CD4-positive, alpha-beta memory T cell (primary cell): ENCODE results near the gene INAVA. TPM values are rescaled to one million over a fixed set of nuclear protein-coding genes. Genes with fewer than 3 reads are reported as not detected.

ENCODE experiments used
- CTCF ChIA-PET: fragments of 350-600 bp; sonication (Branson Sonifier 250); formaldehyde crosslinking; loops from one replicate; lab custom pipeline; 2021; ENCODE audit warnings: inconsistent platforms; ENCODE audit not compliant: partially characterized antibody; lab: Charles Lee
- POLR2A ChIA-PET: fragments of 350-600 bp; sonication (Branson Sonifier 250); formaldehyde crosslinking; loops from one replicate; lab custom pipeline; 2021; ENCODE audit not compliant: partially characterized antibody; lab: Charles Lee
- DNase-seq, 5 donors: peaks; one replicate each; pipeline versions ENCODE4 v3.0.0 to v3.0.0-alpha.2; 2020 to 2022; ENCODE audit warnings: mixed read lengths in 1 of 5
- H3K27ac ChIP-seq: one replicate; pipeline ENCODE4 v1.7.0; 2013; ENCODE audit warnings: low read depth, low read length
- H3K27me3 ChIP-seq: 2 replicates; pipeline ENCODE4 v1.7.0; 2013; ENCODE audit warnings: mild to moderate bottlenecking, low read length, moderate library complexity; ENCODE audit not compliant: insufficient read depth
- H3K36me3 ChIP-seq: 2 replicates; pipeline ENCODE4 v1.7.0; 2013; ENCODE audit warnings: mild to moderate bottlenecking, low read length, moderate library complexity; ENCODE audit not compliant: insufficient read depth
- H3K4me1 ChIP-seq: 2 replicates; pipeline ENCODE4 v1.7.0; 2013; ENCODE audit warnings: mild to moderate bottlenecking, low read length, moderate library complexity; ENCODE audit not compliant: insufficient read depth
- H3K4me3 ChIP-seq, 2 donors: one replicate each; pipeline ENCODE4 v1.7.0; 2013; ENCODE audit warnings: low read length in 2 of 2, mild to moderate bottlenecking in 1 of 2
- H3K9me3 ChIP-seq, 2 donors: one replicate each; pipeline ENCODE4 v1.7.0; 2013; ENCODE audit warnings: low read length in 2 of 2, control low read depth in 1 of 2; ENCODE audit not compliant: control insufficient read depth in 1 of 2
- H3K27ac Mint-ChIP-seq, 7 donors: one replicate each; pipeline ENCODE4 v1.8.0; 2020 to 2021; ENCODE audit warnings: mixed read lengths in 7 of 7, mild to moderate bottlenecking in 6 of 7, inconsistent platforms in 3 of 7, moderate library complexity in 3 of 7
- H3K27me3 Mint-ChIP-seq, 2 donors: one replicate each; pipeline ENCODE4 v1.8.0; 2020 to 2021; ENCODE audit warnings: mixed read lengths in 2 of 2
- H3K36me3 Mint-ChIP-seq, 2 donors: one replicate each; pipeline ENCODE4 v1.8.0; 2020 to 2021; ENCODE audit warnings: mixed read lengths in 2 of 2, inconsistent platforms in 1 of 2, mild to moderate bottlenecking in 1 of 2
- H3K4me1 Mint-ChIP-seq, 4 donors: one replicate each; pipeline ENCODE4 v1.8.0; 2020 to 2021; ENCODE audit warnings: mixed read lengths in 4 of 4, mild to moderate bottlenecking in 1 of 4
- H3K4me3 Mint-ChIP-seq, 8 donors: one replicate each; pipeline ENCODE4 v1.8.0; 2020 to 2021; ENCODE audit warnings: mixed read lengths in 8 of 8, mild to moderate bottlenecking in 7 of 8, moderate library complexity in 6 of 8, inconsistent platforms in 3 of 8
- H3K9me3 Mint-ChIP-seq, 8 donors: one replicate each; pipeline ENCODE4 v1.8.0; 2020 to 2021; ENCODE audit warnings: mixed read lengths in 8 of 8, mild to moderate bottlenecking in 5 of 8, inconsistent platforms in 3 of 8, moderate library complexity in 1 of 8
- intact Hi-C: fragments of 100-400 bp; cut with micrococcal nuclease; formaldehyde crosslinking; loops from one replicate; pipeline ENCODE4 v1.15.1; 2023
- polyA plus RNA-seq, 2 donors: library from polyadenylated mRNA; unstranded; fragments of 300-500 nt; fragmentation: Illumina TruSeq; gene quantifications; one replicate each; pipeline ENCODE4 v1.2.3, GENCODE V29; 2021
- total RNA-seq, 2 experiments: library from RNA; stranded (reverse); gene quantifications; one replicate each; pipeline ENCODE4 v1.2.3, GENCODE V29; 2021

INAVA gene
- total and polyA plus RNA-seq, 4 experiments from 2014 or later = 0.20 to 0.70 (median 0.28) TPM; not detected in 1

DNA sequence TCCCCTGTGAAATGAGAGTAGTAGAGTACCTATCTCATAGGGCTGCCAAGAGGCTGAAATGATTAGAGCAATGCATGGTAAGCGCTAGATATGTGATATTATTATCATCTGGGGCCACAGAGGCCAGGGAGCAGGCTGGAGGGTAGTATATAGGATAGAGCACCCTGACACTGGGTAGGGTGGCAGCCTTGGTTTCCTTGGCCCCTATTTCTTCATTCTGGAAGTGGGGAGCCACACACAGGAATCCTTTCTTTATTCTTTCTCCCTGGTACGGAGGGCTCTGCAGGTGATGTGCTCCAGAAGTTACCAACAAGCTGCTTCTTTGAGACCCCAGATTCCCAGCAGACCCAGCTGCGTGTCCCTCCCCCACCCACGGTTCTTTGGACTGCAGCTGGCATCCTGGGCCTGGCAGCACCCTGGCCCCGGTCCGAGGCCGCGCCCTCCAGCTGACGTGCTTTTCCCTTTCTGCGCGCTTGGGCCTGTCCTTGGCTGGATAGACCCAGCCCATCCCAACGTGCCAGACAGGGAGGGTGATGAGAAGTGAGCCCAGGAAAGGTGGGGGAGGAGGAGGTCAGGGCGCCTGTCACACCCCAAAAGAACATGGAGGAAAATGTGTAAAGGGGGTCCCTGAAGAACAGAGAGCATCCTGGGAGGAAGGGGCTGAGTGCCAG, 18.2 kb downstream of the INAVA start:
- H3K9me3 Mint-ChIP-seq = no peaks in the 10 kb centered on the region
- peaks cover 0 to 5% (median 2%) of the 10 kb centered on the region in 4 donors for H3K4me1 Mint-ChIP-seq
- no peaks in the 10 kb centered on the region for H3K36me3 Mint-ChIP-seq
- H3K9me3 ChIP-seq = no peaks in the 10 kb centered on the region
- intact Hi-C loops = no loop called here
- H3K27ac Mint-ChIP-seq = no peak overlapping the region
- ChIA-PET CTCF (no interaction called here), POLR2A (no interaction called here)
- H3K4me3 ChIP-seq = no peak overlapping the region
- H3K27ac ChIP-seq = no peak overlapping the region
- no peak overlapping the region for H3K4me3 Mint-ChIP-seq
- no peak for DNase-seq
- no peaks in the 10 kb centered on the region for H3K36me3 ChIP-seq
- no peaks in the 10 kb centered on the region for H3K4me1 ChIP-seq
- H3K27me3 Mint-ChIP-seq = no peaks in the 10 kb centered on the region
- no peaks in the 10 kb centered on the region for H3K27me3 ChIP-seq

DNA sequence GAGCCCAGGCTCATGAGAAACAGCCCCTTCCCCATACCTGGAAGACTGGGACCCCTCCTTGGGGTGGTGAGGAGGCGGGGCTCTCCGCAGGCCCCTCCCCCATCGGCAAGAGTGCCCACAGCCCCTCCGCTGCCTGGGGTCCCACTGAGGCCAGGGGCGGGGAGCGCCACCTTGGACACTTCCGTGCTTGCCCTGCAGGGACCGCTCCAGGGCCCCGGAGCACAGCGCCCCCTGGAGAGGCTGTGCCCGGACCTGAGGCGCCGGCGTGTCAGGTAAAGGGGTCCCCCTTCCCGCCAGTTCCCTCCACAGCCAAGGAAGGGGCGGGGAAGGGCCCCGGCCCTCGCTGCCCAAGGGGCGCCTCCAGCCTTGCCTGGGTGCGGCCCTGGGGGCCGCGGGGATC, 21.5 kb downstream of the INAVA start:
- Mint-ChIP-seq H3K36me3 (no peaks in the 10 kb centered on the region), H3K27ac (no peak overlapping the region), H3K9me3 (no peaks in the 10 kb centered on the region), H3K4me1 (no peaks in the 10 kb centered on the region), H3K4me3 (no peak overlapping the region), H3K27me3 (no peaks in the 10 kb centered on the region)
- Histone ChIP-seq H3K9me3 (no peaks in the 10 kb centered on the region), H3K27ac (no peak overlapping the region), H3K4me1 (no peaks in the 10 kb centered on the region), H3K36me3 (no peaks in the 10 kb centered on the region), H3K4me3 (no peak overlapping the region), H3K27me3 (no peaks in the 10 kb centered on the region)
- POLR2A ChIA-PET = no interaction called here
- CTCF ChIA-PET = interaction anchor here (0.7 kb wide), 1 partner anchor 23 kb away, joined by 3 read pairs; no protein-coding TSS in a partner anchor
- intact Hi-C loops = no loop called here
- no peak for DNase-seq

DNA sequence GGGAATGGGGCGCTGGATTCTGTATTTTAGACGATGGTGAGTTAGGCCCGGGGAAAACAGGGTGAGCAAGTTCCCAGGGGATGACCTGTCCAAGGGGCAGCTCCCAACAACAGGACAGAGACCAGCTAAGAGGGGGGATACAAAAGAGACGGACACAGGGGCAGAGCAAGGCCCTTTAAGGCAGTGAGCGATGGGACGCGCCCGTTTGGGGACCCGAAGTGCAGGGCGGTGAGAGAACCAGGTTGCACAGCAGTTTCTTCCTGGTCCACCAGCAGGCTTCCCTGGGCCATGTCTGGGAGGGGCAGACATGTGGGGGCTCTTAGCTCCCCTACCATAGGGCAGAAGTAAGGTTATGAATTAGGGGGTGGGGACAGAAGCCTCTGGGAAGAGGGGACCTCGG, 22.0 kb downstream of the INAVA start:
- POLR2A ChIA-PET = no interaction called here
- H3K4me1 Mint-ChIP-seq = no peaks in the 10 kb centered on the region

DNA sequence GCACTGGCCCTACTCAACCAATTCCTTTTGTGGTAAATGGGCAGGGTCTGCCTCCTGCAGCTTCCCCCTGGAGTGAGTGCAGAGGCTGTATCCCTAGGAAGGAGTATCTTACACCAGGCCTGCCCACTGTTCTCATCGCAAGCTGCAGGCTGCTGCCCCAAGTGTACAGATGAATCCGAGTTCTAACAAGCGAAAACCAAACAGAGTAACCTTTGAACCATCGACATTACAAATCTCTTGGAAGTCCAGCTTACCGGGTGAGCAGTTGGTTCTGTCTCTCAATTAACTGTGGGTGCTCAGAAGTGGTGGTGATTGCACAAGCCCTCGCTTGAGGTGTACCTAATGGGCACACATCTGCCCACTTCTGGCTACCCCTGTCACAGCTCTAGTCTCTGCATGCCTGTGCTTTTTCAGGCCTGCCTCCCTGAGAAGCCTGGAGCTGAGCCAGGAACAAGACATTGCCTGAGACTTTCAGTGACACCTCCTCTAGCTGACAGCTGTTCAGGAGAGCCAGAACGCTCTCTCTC, 22.7 kb downstream of the INAVA start:
- Histone ChIP-seq H3K9me3 (no peaks in the 10 kb centered on the region), H3K36me3 (no peaks in the 10 kb centered on the region), H3K4me3 (no peak overlapping the region), H3K4me1 (no peaks in the 10 kb centered on the region), H3K27ac (no peak overlapping the region), H3K27me3 (no peaks in the 10 kb centered on the region)
- POLR2A ChIA-PET = no interaction called here
- H3K4me1 Mint-ChIP-seq = no peaks in the 10 kb centered on the region
- intact Hi-C loops = no loop called here
- CTCF ChIA-PET = no interaction called here
- no peaks in the 10 kb centered on the region for H3K27me3 Mint-ChIP-seq
- no peaks in the 10 kb centered on the region for H3K9me3 Mint-ChIP-seq
- no peak for DNase-seq
- H3K36me3 Mint-ChIP-seq = no peaks in the 10 kb centered on the region
- no peak overlapping the region for H3K4me3 Mint-ChIP-seq
- no peak overlapping the region for H3K27ac Mint-ChIP-seq

More for the DNA sequence above, 22.0 kb downstream of the INAVA start:
- H3K9me3 Mint-ChIP-seq = no peaks in the 10 kb centered on the region
- no peak overlapping the region for H3K4me3 Mint-ChIP-seq
- intact Hi-C loops = no loop called here
- Histone ChIP-seq H3K36me3 (no peaks in the 10 kb centered on the region), H3K27ac (no peak overlapping the region), H3K27me3 (no peaks in the 10 kb centered on the region), H3K4me1 (no peaks in the 10 kb centered on the region), H3K4me3 (no peak overlapping the region), H3K9me3 (no peaks in the 10 kb centered on the region)
- no peak overlapping the region for H3K27ac Mint-ChIP-seq
- H3K36me3 Mint-ChIP-seq = no peaks in the 10 kb centered on the region
- CTCF ChIA-PET = interaction anchor here (0.7 kb wide), 1 partner anchor 22 kb away, joined by 3 read pairs; no protein-coding TSS in a partner anchor
- no peak for DNase-seq
- H3K27me3 Mint-ChIP-seq = no peaks in the 10 kb centered on the region

DNA sequence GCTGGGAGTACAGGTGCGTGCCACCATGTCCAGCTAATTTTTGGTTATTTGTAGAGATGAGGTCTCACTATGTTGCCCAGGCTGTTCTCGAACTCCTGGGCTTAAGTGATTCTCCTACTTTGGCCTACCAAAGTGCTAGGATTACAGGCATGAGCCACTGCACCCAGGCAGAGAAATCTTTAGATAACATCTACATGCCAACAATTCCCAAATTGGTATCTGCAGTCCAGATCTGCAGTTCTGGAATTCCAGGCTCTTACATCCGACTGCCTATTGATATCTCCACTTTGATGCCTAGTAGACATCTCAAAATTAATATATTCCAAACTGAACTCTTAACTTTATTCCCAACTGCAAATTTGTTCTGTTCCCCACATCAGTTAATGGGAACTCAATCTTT, 23.3 kb downstream of the INAVA start:
- Histone ChIP-seq H3K4me3 (no peak overlapping the region), H3K27me3 (no peaks in the 10 kb centered on the region), H3K27ac (no peak overlapping the region), H3K36me3 (no peaks in the 10 kb centered on the region), H3K9me3 (no peaks in the 10 kb centered on the region), H3K4me1 (no peaks in the 10 kb centered on the region)
- H3K4me3 Mint-ChIP-seq = no peak overlapping the region
- ChIA-PET POLR2A (no interaction called here), CTCF (no interaction called here)
- no peaks in the 10 kb centered on the region for H3K4me1 Mint-ChIP-seq
- H3K9me3 Mint-ChIP-seq = no peaks in the 10 kb centered on the region
- no peaks in the 10 kb centered on the region for H3K27me3 Mint-ChIP-seq
- DNase-seq = no peak
- no peak overlapping the region for H3K27ac Mint-ChIP-seq
- no peaks in the 10 kb centered on the region for H3K36me3 Mint-ChIP-seq
- intact Hi-C loops = no loop called here

DNA sequence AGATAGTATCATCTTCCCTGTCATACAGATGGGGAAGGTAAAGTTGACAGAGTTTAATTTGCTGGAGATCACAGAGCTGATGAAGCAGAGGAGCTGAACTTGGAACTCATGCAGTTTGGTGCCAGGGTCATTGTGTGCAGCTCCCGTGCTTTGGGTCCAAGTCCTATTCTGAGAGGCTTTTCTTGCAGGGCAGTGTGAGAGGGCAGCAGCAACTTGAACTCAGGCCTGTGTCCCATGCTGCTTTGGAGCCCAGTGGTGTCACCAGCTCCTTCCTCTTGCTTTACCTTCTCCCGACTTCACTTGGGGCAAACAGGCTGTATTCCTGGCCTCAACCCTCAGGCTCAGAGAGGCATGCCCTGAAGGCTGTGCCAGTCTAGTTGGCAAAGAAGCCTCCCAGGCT, 24.7 kb downstream of the INAVA start:
- no peak overlapping the region for H3K27ac Mint-ChIP-seq
- POLR2A ChIA-PET = no interaction called here
- no peaks in the 10 kb centered on the region for H3K9me3 Mint-ChIP-seq
- H3K4me1 Mint-ChIP-seq = no peaks in the 10 kb centered on the region
- no peaks in the 10 kb centered on the region for H3K27me3 Mint-ChIP-seq
- H3K4me3 Mint-ChIP-seq = no peak overlapping the region
- Histone ChIP-seq H3K27ac (no peak overlapping the region), H3K4me3 (no peak overlapping the region), H3K27me3 (no peaks in the 10 kb centered on the region), H3K4me1 (no peaks in the 10 kb centered on the region), H3K36me3 (no peaks in the 10 kb centered on the region), H3K9me3 (no peaks in the 10 kb centered on the region)
- intact Hi-C loops = no loop called here
- CTCF ChIA-PET = no interaction called here
- no peaks in the 10 kb centered on the region for H3K36me3 Mint-ChIP-seq
- no peak for DNase-seq

DNA sequence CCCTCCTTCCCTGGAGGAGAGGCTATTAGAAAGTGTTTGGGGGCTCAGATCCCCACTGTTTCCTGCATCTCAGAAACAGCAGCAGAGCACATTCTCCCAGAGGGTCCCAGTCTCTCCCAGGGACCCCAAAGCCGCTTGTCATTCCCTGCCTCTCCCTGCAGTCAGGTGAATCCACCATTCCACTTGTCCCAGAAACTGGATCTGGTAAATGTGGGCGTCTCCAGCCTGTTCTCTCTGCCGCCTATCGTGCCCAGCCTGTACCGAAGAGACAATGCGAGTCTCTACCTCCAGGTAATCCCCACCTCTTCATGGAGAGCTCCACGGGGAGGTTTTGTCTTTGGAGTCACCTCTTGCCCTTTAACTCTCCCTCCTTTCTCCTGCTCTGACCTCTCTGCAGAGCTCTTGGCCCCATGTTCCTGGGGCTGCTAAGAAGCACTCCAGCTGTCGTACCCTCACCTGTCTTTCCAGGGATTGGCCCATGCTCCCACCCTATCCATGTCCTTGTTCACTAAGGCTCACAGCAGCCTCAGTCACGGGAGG, 26.9 kb downstream of the INAVA start:
- CTCF ChIA-PET = interaction anchor here (1.3 kb wide), 1 partner anchor 10 kb away, joined by 3 read pairs; no protein-coding TSS in a partner anchor
- Histone ChIP-seq H3K27me3 (no peaks in the 10 kb centered on the region), H3K4me1 (no peaks in the 10 kb centered on the region), H3K27ac (no peak overlapping the region), H3K9me3 (no peaks in the 10 kb centered on the region), H3K4me3 (no peak overlapping the region), H3K36me3 (no peaks in the 10 kb centered on the region)
- POLR2A ChIA-PET = no interaction called here
- H3K36me3 Mint-ChIP-seq = no peaks in the 10 kb centered on the region
- intact Hi-C loops = no loop called here
- no peak for DNase-seq
- no peaks in the 10 kb centered on the region for H3K9me3 Mint-ChIP-seq
- H3K4me3 Mint-ChIP-seq = no peak overlapping the region
- peaks cover 2 to 5% (median 4%) of the 10 kb centered on the region in 4 donors for H3K4me1 Mint-ChIP-seq
- no peak overlapping the region for H3K27ac Mint-ChIP-seq
- H3K27me3 Mint-ChIP-seq = peaks cover 2% of the 10 kb centered on the region in 2 donors
